H1 (cell line): ENCODE results near the gene DNAL1. TPM values are rescaled to one million over a fixed set of nuclear protein-coding genes. Genes with fewer than 3 reads are reported as not detected.
A peak's percentile ranks its signal among the peaks of the same experiment; 100 is the strongest.

Source experiments
- CHD2 ChIP-seq: IDR thresholded peaks from 2 replicates; pipeline ENCODE4 v1.6.1; 2012; ENCODE audit warnings: low read length, improper control_type of control experiment
- GABPA ChIP-seq: IDR thresholded peaks from 2 replicates; pipeline ENCODE4 v1.6.1; 2011; ENCODE audit warnings: mild to moderate bottlenecking, low read length, moderate library complexity, borderline replicate concordance; ENCODE audit not compliant: insufficient read depth
- GTF2F1 ChIP-seq: IDR thresholded peaks from 2 replicates; pipeline ENCODE4 v1.6.1; 2012; ENCODE audit warnings: low read depth, low read length, improper control_type of control experiment, borderline replicate concordance
- HDAC2 ChIP-seq, 2 experiments: fragments of 300-600 bp in 1 of 2; sonication (generic) in 1 of 2; IDR thresholded peaks; 2 replicates each; pipeline ENCODE4 v1.6.1; 2011 to 2012; ENCODE audit warnings: low read depth in 2 of 2, low read length in 2 of 2, mild to moderate bottlenecking in 2 of 2, moderate library complexity in 2 of 2, borderline replicate concordance in 1 of 2, inconsistent platforms in 1 of 2
- RXRA ChIP-seq: IDR thresholded peaks from 2 replicates; pipeline ENCODE4 v1.6.1; 2011; ENCODE audit warnings: low read depth, mild to moderate bottlenecking, low read length, moderate library complexity; ENCODE audit not compliant: insufficient read depth
- SIX5 ChIP-seq: IDR thresholded peaks from 2 replicates; pipeline ENCODE4 v1.6.1; 2011; ENCODE audit warnings: mild to moderate bottlenecking, low read depth, low read length
- polyA plus RNA-seq, 7 experiments: library from polyadenylated mRNA; depleted of rRNA in 3 of 7; stranded (reverse) in 5 of 7; unstranded in 2 of 7; fragments of >200 nt in 5 of 7; fragments of 200-250 nt in 2 of 7; gene quantifications; 1 replicate in 5 of 7; 2 replicates in 1 of 7; 4 replicates in 1 of 7; pipeline versions ENCODE4 v1.2.1 to v1.2.3, GENCODE V29; 2011 to 2013; ENCODE audit warnings: missing spikeins in 2 of 7, mixed read lengths in 2 of 7
- total RNA-seq: library from RNA; stranded (reverse); fragmentation: NEBNext Ultra II Directional; extraction: Animal tissue kit (Norgen Biotek cat#: 25700); gene quantifications from 2 replicates; pipeline ENCODE4 v1.2.1, GENCODE V29; 2021

The DNAL1 gene
- total and polyA plus RNA-seq, 2 of the 8 experiments (the other 6 are each of a cell fraction or from before 2014, with no cell fraction given) = 2.8 to 16.8 TPM

DNA sequence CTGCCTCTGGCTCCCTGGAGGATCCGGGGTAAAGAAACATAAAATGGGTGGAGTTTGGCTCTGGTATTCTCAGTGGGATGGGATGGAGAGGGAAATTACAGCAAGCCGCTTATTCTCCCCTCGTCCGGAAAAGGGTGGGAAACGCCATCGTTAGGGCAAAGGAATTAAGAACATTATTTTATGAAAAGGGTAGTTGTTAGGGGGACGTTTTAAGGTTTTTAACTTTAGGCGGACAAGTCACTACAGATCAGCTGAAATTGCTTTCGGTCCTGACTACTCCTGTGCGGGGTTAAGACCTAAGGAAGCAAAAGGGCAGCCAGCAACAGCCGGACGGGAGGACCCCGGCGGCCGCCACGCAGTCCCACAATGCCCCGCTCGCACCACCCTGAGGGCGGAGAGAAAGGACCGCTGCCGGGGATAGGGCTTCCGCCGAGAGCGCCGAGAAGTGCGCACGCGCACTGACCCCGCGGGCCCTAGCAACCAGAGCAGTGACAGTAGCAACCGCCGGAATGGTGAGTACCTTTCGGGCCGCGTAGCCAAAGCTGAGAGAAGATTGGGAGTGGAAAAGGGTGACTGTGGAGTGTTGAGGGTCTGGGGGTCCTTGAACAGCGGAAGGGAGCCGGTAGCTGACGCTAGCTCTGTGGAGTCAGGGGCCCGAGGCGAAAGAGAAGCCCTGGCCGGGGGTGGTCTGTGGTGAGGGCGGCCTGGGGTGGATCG is at the start of gene DNAL1 (continued):
- TF ChIP-seq SIX5 (no peak), HDAC2 (IDR thresholded peaks at IDR 0.05; ENCODE audit: borderline replicate concordance in 1 of 2, low read depth in 2 of 2, low read length in 2 of 2) (peak in 1 of 2 experiments; percentile 94; a peak in 1 of 4 replicates), GTF2F1 (no peak), RXRA (no peak), GABPA (no peak), CHD2 (no peak)
